Smooth muscle cell of the coronary artery (primary cell): Measurements from ENCODE around the gene MYO1E. TPM values are rescaled to one million over a fixed set of nuclear protein-coding genes. Genes with fewer than 3 reads are reported as not detected.

Source experiments
- total RNA-seq: library from RNA; depleted of rRNA; stranded (reverse); fragments of >200 nt; gene quantifications from 2 replicates; pipeline ENCODE4 v1.2.3, GENCODE V29; 2014; ENCODE audit warnings: low replicate concordance

The MYO1E gene
- 49.2 and 85.2 TPM in 2 replicates for total RNA-seq

GRCh38 chr15:59372352-59373211, at the start of gene MYO1E:
Gene MYO1E, minus strand, starts transcription at chr15:59372871. Its CDS starts 371 bp downstream, at chr15:59372500.

GRCh38 chr15:59206623-59207183, 166.0 kb downstream of the MYO1E start, which contains the start of gene LDHAL6B:
Gene LDHAL6B, plus strand, starts transcription at chr15:59206843. Its CDS starts 98 bp downstream, at chr15:59206941.

GRCh38 chr15:59104912-59105732, 267.5 kb downstream of the MYO1E start, which contains the start of gene CCNB2:
Gene CCNB2, plus strand, starts transcription at chr15:59105146. Its CDS starts 123 bp downstream, at chr15:59105269.

Other genes starting within 250 kb of the MYO1E start
- gene LDHAL6B, start 166.0 kb downstream of the MYO1E start, total RNA-seq = not detected in 2 replicates
- gene FAM81A, start 65.3 kb upstream of the MYO1E start, total RNA-seq = 0.35 TPM in 1 of 2 replicates, not detected in the other
- 0.23 TPM in 1 of 2 replicates, not detected in the other for gene GCNT3, start 238.9 kb upstream of the MYO1E start, total RNA-seq